HG02840 (cell line): ENCODE results near the gene LYRM4.
"Not testable (repeated sequence)": the region's sequence is repeated elsewhere in the genome, so short reads cannot be mapped to it uniquely, and the experiment has no call there.

Experiments
- ATAC-seq: cut with Tn5 transposase; IDR thresholded peaks from one replicate; pipeline ENCODE4 v1.9.1; 2021; ENCODE audit warnings: mild to moderate bottlenecking, moderate library complexity, moderate number of reproducible peaks; ENCODE audit not compliant: unreplicated experiment, low FRiP score

LYRM4 gene

DNA sequence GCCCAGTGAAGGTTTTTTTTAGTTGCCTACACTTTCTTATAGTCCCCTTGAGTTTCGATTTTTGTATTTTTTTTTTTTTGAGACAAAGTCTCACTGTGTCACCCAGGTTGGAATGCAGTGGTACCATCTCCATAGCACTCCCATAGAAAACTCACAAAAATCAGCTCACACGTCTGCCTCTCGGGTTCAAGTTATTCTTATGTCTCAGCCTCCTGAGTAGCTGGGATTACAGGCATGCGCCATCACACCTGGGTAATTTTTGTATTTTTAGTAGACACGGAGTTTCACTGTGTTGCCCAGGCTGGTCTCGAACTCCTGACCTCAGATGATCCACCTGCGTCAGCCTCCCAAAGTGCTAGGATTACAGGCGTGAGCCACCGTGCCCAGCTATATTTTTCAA lies 200.3 kb downstream of the LYRM4 start:
- ATAC-seq, result not testable (repeated sequence)

GRCh38 chr6:5059036-5059896 lies 201.5 kb downstream of the LYRM4 start:
- no peak for ATAC-seq
